IPS-18c (cell line): ENCODE data around the gene EVX2.
A peak's percentile ranks its signal among the peaks of the same experiment; 100 is the strongest.

Experiments
- H3K4me3 ChIP-seq: 2 replicates; pipeline ENCODE4 v1.7.0; 2013; ENCODE audit warnings: low read depth, mild to moderate bottlenecking, low read length, moderate library complexity; ENCODE audit not compliant: insufficient read depth
- H3K9me3 ChIP-seq: one replicate; pipeline ENCODE4 v1.6.1; 2013; ENCODE audit warnings: mild to moderate bottlenecking, low read length, moderate library complexity; ENCODE audit not compliant: control insufficient read depth, insufficient read depth

The EVX2 gene

GRCh38 chr2:176083796-176084261, at the start of gene EVX2:
EVX2 (minus strand) TSS chr2:176083962; CDS start chr2:176083776, 186 bp downstream.
- no peak within 1 kb of the TSS for H3K4me3 ChIP-seq
- peaks cover 7% of the 10 kb centered on the region for H3K9me3 ChIP-seq

DNA sequence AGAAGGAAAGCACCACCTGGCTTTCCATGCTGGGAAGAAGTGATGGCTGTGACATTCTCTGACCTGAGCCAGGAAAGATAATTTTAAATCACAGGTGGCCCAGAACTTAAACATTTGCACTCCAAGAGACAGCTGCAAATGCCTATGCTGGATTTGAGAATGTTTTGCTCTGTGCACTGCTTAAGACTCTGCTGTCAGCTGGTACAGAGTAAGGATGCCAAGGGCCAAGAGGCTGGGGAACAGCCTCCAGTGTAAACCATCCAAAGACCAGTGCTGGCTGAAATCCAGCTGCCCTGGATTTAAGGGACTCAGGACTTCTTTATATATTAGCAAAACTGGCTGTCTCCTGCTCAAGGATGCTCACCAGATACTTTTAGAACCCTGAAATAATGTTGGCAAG, 49.6 kb upstream of the EVX2 start:
- Histone ChIP-seq H3K9me3 (no peaks in the 10 kb centered on the region), H3K4me3 (no peak overlapping the region)

- Histone ChIP-seq H3K4me3 (no peak overlapping the region), H3K9me3 (no peaks in the 10 kb centered on the region)
These were observed 48.7 kb upstream of the EVX2 start for GRCh38 chr2:176132205-176133171.

- Histone ChIP-seq H3K9me3 (no peaks in the 10 kb centered on the region), H3K4me3 (no peak overlapping the region)
These were observed 48.0 kb upstream of the EVX2 start for GRCh38 chr2:176131848-176132158.

DNA sequence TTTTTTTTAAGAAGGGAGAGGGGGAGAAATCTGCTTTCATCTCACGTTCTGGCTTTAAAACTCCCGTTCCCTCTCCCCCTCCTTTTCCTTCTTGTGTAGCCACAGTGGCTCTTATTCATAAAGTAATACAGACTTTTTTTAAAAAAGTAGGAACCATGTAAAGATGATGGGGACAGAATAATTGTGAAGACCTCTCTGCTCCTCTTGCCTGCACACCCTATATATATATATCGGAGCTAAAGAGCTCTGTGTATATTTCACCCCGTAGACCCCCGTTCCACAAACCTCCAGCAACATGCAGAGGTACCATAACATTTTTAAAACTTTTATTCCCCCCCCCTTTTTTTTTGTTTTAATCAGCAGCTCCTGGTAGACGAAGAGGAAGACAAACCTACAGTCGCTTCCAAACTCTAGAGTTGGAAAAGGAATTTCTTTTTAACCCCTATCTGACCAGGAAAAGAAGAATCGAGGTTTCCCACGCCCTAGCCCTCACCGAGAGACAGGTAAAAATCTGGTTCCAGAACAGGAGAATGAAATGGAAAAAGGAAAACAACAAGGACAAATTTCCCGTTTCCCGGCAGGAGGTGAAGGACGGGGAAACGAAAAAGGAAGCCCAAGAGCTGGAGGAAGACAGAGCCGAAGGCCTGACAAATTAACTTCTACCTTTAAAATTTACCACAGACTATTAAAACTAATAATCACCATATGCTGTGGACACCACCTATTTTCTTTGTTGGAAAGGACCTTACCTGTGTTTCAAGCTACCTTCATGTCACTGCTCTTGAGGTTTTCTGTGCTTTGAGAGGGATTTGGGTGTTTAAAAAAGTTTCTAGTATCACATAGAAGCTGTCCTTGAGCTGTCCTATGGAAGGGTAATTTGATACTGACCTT, 47.4 kb upstream of the EVX2 start:
- Histone ChIP-seq H3K9me3 (no peaks in the 10 kb centered on the region), H3K4me3 (no peak overlapping the region)

- H3K4me3 ChIP-seq, result peak overlapping the region; percentile 15; the same call in 1 of the 2 replicates
These were observed 46.6 kb upstream of the EVX2 start for GRCh38 chr2:176130147-176130956.

GRCh38 chr2:176129813-176130146, 46.0 kb upstream of the EVX2 start:
- H3K4me3 ChIP-seq, result peak overlapping the region; percentile 15; the same call in 1 of the 2 replicates
- no peaks in the 10 kb centered on the region for H3K9me3 ChIP-seq

More at GRCh38 chr2:176130147-176130956, 46.6 kb upstream of the EVX2 start:
- no peaks in the 10 kb centered on the region for H3K9me3 ChIP-seq

DNA sequence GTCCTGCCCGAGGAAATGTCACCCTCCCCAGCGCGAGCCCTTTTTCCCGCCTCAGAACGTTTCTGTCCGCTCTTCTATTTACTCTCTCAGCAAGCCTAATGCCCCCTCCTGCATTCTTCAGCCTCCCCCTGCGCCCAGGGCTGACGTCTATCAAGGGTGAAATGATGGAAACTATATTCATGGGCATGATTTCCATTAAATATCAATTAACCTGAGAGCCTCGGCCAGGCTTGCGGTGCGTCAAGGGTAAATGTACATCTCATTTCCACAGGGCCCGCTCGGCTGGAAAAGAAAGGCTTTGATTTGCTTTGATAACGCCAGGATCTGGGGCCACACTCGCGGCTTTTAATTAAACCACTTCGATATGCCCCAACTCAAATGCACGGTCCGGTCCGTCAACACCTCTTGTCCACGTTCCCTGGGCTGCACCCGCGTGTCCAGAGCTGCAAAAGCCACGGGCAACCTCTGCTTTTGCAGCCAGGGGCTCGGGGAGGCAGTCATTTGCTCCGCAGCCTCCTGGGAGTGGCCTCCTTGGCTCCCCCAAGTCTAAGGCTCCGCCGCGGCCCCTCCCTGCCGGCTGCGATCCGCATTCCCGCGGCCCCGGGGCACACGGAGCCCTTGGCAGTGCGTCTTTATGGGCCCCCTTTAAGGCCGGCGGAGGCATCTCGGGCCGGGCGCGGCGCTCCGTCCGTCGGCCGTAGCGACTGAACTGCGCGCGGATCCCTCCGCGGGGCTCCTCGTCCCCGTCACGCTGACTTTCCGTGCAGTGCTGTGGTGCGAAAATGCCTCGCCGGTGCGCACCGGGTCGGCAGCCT, 45.4 kb upstream of the EVX2 start, which contains the start of gene HOXD8:
TSS of gene HOXD8 (plus strand) at position 724 of the 815 bp plus-strand sequence. CDS start 662 bp downstream, outside the sequence.
- Histone ChIP-seq H3K9me3 (no peaks in the 10 kb centered on the region), H3K4me3 (peak within 1 kb of the TSS; percentile 15; the same call in 1 of the 2 replicates)

GRCh38 chr2:176128172-176128981, 44.6 kb upstream of the EVX2 start:
- Histone ChIP-seq H3K9me3 (no peaks in the 10 kb centered on the region), H3K4me3 (peak overlapping the region; percentile 21; the same call in 1 of the 2 replicates)

DNA sequence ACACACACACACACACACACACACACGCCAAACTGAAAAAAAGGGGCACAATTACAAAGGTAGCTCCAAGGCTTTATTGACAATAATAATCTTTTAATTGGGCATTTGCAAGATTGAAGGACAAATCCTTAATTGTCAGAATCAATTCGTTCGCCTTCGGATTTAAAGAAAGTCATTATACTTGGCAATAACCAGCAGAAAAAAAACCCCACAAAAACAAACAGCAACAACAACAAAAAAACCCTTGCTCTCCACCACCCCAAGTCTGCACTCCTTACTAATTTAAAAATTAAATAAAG, 44.0 kb upstream of the EVX2 start:
- H3K4me3 ChIP-seq, result no peak overlapping the region
- no peaks in the 10 kb centered on the region for H3K9me3 ChIP-seq

DNA sequence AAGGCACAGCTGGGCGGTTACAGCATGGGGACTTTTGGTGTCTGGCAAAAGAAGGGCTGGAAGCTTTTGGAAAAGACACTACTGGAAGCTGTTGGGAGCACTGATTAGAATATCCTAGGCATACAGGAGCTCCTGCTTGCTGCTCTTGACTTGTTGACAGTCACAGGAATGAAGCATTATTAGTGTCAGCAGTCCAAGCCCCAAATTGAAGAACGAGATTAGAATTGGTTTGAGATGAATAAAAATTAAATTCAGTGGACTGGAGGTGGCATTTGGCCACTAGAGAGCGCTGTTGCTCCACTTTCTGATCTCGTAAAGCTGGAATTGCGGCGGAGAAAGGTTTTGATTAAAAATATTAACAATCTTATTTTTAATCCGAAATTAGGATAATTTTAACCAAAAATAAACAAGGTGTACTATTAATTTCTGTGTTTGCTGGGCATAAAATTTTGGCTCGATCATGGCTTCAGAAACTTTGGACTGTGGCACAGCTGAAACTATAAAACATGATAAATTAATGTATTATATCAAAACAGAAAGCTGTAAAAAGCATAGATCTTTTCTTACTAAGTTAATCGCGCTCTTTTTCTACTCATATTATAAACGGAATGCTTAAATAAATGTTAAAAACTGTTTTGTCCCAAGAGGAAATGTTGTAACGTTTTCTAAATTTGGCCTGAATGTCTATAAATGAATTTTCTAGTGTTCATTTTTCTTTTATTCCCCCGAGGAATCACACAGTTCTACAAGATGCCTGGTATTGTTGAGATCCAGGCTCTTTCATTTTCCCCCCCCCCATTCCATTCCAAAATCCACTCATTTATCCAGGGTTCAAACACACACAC, 43.4 kb upstream of the EVX2 start:
- Histone ChIP-seq H3K9me3 (no peaks in the 10 kb centered on the region), H3K4me3 (no peak overlapping the region)

DNA sequence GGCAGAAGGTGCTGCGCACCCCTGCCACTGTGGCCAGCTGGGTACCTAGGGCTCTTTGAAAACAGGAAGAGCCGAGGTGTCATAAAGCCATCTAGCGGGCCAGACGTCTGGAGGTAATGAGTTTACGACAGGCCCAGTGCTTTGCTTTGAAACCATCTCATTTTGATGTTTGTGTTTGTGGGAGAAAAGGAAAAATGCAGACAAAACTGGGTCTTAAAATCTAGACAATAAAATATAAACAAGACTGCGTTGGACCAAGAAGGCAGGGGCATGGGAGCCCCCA, 42.0 kb upstream of the EVX2 start:
- Histone ChIP-seq H3K9me3 (no peaks in the 10 kb centered on the region), H3K4me3 (no peak overlapping the region)

- H3K4me3 ChIP-seq, result no peak overlapping the region
These were observed 41.4 kb upstream of the EVX2 start for GRCh38 chr2:176124947-176125771.

DNA sequence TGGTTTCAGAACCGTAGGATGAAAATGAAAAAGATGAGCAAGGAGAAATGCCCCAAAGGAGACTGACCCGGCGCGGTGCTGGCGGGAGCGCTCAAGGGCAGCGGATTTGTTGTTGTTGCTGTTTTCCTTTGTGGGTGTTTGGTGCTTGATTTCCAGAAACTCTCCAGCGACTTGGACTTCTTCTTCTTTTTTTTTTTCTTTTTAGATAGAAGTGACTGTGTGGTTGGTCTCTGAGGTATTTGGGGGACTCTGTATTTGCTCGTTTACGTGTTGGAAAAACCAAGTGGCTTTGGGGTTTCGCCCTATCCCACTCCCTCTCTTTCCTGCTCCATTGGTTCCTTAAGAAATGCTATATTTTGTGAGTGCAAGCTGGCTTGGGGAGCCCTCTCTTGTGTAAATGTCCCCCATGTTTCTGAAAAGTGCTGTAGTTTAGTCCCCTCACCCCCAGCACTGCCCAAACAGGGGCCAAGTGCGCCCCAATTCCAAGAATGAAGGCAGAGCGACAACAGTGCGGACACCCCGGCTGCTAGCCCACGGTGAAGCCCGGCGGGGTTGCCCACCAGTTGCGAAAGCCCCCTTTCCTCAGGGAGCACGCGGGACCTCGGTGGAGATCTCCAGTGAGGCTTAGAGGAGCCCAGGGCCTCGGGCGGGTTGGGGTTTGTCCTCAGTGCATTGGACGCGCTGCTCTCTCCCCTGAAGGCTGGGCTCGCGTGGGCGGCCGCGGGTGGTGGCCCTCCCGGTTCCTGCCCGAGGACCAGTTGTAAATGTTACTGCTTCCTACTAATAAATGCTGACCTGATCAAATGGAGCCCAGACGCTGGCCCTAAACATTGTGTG, 40.6 kb upstream of the EVX2 start:
- Histone ChIP-seq H3K9me3 (no peaks in the 10 kb centered on the region), H3K4me3 (no peak overlapping the region)

More at GRCh38 chr2:176124947-176125771, 41.4 kb upstream of the EVX2 start:
- no peaks in the 10 kb centered on the region for H3K9me3 ChIP-seq
